ENCODE data around the gene TBC1D1.
A peak's percentile ranks its signal among the peaks of the same experiment; 100 is the strongest.

The TBC1D1 gene

DNA sequence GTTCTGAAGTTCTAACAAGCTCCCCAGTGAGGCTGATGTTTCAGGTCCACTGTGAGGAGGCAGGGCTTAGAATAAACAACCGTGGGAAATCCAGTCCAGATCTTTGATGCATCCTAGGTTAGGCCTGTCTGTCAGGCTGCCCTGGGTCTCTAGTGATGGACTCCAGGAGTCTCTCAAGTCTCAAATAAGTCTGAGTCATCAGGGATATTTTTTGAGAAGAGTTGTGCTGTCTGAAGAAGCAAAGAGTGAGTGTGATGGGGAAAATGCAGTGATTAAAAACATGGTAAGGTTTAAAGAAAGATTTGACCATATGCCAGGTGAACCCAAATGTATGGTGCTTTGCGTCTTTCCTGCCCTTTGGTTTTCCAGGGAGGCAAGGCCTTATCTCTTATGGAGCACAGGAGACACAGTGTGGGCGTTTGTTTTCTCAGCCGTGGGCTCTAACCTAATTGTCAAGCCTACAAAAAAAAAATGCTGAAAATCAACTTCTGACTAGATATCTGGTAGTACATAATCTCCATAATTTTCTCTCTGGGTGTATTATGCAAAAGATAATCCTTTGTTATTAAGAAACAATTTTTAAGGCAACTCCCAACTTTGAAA lies 170.0 kb downstream of the TBC1D1 start:
- no peak for DNase-seq

- peak; percentile 86 for DNase-seq
Measured at GRCh38 chr4:38062088-38062775, 171.3 kb downstream of the TBC1D1 start.

- no peak for DNase-seq
Measured at GRCh38 chr4:38062776-38063097, 171.9 kb downstream of the TBC1D1 start.

GRCh38 chr4:38065176-38065575 lies 174.3 kb downstream of the TBC1D1 start:
- DNase-seq, result no peak

GRCh38 chr4:38065900-38066299 lies 175.0 kb downstream of the TBC1D1 start:
- no peak for DNase-seq

GRCh38 chr4:38067499-38067898 lies 176.6 kb downstream of the TBC1D1 start:
- no peak for DNase-seq

DNA sequence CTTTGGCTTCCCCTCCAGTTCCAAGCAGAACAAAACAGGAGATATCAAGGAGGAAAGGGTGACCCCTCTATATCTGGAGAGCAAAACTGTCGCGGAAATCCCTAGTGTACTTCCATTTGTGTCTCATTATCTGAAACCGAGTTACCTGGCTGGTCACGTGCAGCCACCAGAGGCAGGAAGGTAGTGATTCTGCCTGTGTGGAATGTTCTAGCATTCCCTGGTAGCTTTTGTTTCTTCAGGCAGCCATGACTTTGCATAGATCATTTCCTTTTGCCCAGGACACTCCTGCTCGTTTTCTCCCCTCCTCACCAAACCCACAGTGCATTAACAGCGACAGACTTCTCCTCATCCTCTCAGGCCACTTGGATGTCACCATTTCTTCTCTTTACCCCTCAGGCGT lies 177.2 kb downstream of the TBC1D1 start:
- no peak for DNase-seq

DNA sequence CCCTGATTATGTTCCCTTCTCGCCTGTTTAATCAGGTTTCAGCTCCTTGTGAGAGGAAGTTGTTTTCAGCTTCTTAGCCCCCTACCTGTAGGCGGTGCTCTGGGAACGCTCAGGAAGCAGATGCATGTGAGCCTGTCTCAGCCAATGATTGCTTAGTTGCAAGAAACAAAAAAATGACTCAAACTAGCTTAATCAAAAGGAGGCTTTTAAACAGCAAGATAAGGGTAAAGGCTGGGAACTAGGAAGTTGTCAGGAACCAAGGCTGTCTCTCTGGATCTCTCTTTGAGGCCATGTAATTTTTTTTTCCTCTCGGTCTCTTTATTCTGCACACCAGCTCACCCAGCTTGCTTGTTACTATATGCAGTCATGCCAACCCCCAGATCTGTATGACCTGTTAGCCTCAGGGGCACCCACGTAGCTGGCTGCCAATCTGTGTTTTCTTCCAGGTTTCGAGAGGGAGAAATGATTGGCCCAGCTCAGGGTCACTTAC lies 178.4 kb downstream of the TBC1D1 start:
- DNase-seq, result peak; percentile 64

DNA sequence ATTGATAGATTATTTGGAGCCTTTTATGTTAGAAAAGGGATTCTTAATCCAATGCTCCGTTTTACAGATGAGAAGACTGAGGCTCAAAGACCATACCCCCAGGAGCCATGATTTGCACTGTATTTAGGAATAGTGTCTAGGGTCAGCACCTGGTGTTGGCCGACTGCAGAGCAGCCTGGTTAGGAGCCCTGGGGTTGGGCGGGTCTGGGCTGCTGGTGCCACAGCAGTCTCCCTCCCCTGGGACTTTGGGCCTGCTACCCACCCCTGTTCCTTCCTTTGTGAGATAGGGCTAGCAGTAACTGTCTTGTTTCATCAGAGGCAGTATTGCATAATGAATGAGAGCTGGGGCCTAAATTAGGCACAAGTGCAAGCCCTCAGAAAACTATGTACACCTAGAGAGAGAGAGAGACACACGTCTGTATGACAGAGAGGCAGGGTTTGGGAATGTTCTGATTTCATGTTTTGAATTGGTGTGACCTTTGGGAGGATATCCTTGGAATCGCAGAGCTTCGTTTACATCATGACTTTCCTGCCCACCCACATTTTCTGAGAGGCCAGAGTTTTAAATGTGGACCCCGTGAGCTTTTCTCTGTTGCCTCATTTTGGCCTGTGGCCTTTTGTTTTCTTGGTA lies 181.0 kb downstream of the TBC1D1 start:
- no peak for DNase-seq

DNA sequence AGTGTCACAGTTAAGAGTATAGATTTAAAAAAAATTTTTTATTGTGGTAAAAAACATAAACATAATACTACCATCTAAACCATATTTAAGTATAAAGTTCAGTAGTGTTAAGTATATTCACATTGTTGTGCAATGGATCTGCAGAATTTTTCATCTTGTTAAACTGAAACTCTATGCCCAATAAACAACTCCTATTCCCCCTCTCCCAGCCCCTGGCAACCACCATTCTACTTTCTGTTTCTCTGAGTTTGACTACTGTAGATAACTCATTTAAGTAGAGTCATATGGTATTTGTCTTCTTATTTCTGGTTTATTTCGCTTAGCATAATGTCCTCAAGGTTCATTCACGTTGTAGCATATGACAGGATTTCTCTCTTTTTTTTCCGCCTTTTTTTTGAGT lies 181.7 kb downstream of the TBC1D1 start:
- no peak for DNase-seq

DNA sequence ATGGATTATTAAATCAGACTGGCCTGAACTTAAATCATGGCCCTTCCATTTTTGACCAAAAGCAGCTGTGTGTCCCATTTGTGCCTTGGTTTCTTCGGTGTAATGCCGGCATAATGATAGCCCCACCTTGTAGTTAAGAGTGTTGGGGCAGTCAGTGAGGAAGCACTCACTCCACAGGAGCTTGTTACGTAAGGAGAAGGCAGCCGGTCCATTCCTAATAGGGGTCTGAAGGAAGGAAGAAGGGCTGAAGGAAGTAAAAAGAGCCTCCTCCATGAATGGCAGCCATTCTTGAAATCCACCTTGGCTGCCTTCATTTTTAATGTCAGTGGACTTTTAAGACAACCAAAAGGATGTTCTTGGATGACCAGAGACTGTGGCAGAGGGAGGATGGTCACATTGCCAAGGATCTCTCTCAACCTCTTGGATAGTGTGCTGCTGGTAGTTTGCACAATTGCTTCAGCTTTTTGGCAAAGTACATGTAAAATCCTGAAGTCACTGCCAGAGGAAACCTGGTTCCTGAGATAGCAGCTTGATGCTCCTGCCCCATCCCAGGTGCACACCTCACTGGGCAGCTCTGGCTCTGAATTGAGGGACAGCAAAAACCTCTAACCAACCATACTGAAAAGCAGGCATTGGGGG lies 182.8 kb downstream of the TBC1D1 start:
- no peak for DNase-seq

GRCh38 chr4:38075370-38076152 lies 184.7 kb downstream of the TBC1D1 start:
- DNase-seq, result no peak

GRCh38 chr4:38076153-38076669 lies 185.3 kb downstream of the TBC1D1 start:
- no peak for DNase-seq

DNA sequence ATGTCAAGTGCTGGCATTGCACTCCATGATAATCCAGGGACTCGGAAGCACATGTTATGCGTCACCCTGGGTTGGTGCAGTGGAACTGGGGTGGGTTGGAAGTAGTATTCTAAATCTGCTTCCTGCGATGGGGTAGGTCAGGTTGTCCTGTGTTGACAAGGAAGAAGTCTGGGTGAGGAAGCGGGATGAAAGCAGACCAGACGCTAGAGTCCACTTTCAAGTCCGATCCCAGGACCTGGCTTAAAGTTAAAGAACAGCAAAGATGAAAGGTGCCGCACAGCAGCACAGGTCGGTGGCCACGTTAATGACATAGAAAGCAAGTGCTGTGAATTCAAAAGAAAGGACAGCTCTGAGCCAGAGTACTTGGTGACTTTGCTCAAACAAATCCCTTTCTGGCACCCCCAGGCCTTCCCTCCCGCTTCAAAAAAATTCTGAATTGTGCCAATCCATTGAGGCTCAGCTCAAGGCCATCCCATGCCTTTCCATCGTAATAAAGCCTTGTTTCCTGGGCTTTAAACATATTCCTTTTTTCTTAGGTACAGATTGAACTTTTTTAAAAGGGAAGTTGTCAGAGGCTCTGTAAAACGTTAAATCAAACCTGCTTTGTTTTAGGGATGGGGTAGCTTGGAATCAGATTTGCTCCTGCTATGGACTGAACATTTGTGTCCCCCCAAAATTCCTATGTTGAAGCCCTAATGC lies 187.1 kb downstream of the TBC1D1 start:
- no peak for DNase-seq

DNA sequence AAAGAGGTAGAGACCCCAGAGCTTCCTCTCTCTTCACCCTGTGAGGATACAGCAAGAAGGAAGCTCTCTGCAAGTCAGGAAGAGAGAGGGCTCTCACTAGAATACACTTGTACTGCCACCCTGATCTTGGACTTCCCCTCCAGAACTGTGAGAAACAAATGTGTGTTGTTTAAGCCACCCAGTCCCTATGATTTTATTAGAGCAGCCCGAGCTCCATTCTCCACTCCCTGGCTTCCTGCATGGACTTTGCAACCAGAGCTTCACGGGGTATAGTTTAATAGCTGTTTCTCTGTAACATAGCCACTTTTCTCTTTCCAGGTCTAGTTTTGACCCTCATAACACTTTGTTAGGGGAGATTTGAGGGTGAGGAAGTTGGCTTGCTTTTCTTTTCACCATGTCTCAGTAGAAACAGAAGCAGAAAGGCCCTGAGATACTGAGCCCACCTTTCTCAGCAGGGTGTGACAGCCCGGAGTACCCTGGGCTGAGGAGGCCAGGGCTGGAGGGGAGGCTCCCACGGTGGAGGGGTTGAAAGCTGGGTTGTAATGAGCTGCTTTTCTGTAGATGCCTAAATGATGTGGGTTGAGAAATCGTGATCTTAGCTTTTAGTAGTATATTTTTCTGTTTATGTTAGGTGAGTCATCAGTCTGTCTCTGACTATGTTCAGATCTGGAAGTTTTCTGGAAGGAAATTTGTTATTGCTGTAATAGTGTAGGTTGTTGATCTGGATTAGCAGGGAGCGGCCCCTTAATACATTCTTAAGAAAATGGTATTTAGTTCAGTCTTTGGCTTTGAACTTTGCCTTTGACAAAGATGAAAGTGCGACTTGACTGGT lies 187.9 kb downstream of the TBC1D1 start:
- no peak for DNase-seq

DNA sequence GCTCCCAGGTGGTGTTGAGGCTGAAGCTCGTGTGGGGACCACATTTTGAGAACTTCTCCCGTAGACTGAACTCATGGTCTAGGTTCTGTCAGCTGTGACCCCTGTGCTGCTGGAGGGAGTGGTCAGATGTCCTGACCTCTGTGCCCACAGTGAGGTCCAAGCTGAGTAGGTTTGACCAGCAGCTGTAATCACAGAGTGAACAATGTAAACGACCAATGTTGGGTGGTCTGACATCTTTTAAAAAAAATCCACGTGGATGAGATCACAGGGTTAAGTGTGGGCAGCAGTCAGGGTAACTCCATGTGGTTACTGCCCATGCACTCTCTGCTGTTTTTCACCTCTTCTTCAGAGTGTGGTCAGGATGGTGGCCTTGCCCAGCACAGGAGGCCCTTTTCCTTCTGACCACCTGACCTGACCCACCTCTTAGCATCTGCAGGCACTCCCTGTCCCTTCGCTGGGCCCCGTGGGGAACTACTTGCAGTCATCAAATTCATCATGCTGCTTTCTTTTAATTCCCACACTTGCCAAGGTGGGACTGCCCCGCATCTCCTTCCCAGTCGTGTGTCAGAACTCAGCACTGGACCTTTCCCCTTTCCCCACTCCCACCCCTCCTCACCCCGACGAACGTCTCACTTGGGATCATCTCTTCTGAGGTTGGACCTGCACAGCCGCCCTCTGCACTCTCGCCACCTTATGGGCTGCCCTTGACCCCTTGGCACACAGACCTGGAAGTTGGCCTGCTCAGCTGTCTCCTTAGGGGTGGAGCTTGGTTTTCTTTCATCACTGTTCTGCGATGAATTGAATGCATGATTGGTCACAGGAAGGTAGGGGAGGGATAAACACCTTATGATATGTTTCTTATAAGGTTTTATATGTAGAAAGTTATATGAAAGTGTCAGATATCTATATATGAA lies 189.4 kb downstream of the TBC1D1 start:
- no peak for DNase-seq

DNA sequence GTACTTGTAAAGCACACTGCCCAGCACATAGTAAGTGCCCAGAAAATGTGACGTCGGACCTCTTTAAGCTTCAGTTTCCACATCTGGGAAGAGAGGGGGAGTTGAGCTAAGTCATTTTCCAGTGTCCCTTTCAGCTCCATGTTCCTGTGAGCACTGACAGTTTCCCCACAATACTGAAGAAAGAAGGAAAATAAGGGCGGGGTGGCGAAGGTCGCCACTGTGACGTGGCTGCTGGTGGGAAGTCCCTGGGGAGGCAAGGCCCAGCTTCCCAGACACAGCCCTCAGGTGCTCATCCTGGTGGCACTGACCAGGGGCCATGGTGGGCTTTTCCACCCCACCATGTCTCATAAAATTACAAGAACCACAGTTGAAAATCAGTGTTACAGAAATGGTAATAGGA lies 191.1 kb downstream of the TBC1D1 start:
- no peak for DNase-seq

GRCh38 chr4:38082424-38083385 lies 191.8 kb downstream of the TBC1D1 start:
- no peak for DNase-seq

Measured in right hindlimb (tissue), 1 donor.